ENCODE data around the gene PTPRN2. TPM values are rescaled to one million over a fixed set of nuclear protein-coding genes. Genes with fewer than 3 reads are reported as not detected.

PTPRN2 gene
- total and polyA plus RNA-seq, 2 donors (not counting 3 experiments of a cell fraction or from before 2014, with no cell fraction given): 0.62 to 0.88 TPM

DNA sequence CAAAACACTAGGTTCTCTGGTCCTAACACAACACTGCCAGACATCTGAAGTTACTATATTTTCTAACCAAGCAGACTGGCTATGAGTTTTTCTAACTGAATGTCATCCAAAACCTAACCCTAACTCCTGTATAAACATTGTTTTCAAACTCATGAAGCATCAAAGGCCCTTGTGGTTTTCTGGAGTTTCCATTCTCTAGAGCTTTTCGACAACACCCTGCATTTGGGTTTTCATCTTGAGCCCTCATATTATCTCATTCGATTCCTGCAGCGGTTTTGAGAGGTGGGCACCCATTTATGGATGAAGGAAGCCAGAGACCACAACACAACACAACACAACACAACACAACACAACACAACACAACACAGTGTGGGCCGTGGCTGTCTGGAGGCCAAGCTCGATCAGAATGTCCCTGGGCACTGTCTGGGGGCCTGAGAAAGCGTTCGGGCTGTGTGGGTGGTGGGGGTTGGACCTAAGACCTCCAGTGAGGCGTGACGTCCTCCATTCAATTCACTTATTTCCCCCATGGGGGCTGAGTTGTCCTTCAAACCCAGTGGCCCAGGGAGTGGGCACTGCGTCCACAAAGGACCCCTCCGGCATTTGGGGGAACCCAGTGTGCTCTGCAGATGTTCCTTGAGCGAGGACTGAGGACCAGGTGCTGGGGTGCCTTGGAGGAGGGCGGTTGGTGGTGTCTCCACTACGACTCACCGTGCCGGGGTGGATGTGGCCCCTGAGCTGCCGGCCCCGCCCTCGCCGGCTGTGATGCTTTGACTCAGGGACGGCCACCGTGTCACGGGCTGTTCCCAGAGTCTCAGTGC is 760.4 kb downstream of the PTPRN2 start:
- H2AFZ ChIP-seq (ENCODE audit: low read depth, low read length): no peak overlapping the region
- BruUV-seq (replicated peaks): no TSS peak
- no peaks in the 10 kb centered on the region for H3K79me2 ChIP-seq (ENCODE audit: control insufficient read depth, insufficient read depth, low read length)
- ChIA-PET CTCF (no interaction called here), POLR2A (no interaction called here)
- no peak overlapping the region for H3K4me2 ChIP-seq (ENCODE audit: insufficient read depth, low read length)
- TF ChIP-seq MYC (IDR thresholded peaks at IDR 0.05; ENCODE audit: low read depth, low read length): no peak
- no peak for TF ChIP-seq EZH2 (IDR thresholded peaks at IDR 0.05; ENCODE audit: borderline replicate concordance, low read depth, low read length, severe bottlenecking)
- no peak for TF ChIP-seq FOS (IDR thresholded peaks at IDR 0.05; ENCODE audit: borderline replicate concordance, insufficient read depth, low read length)
- no peak for TF ChIP-seq POLR2AphosphoS5 (IDR thresholded peaks at IDR 0.05; ENCODE audit: insufficient read depth, low read depth, low read length)
- no peak for TF ChIP-seq GATA2 (IDR thresholded peaks at IDR 0.05; ENCODE audit: insufficient read depth, insufficient read length, low read depth, low read length)
- TF ChIP-seq, protein P1, sequence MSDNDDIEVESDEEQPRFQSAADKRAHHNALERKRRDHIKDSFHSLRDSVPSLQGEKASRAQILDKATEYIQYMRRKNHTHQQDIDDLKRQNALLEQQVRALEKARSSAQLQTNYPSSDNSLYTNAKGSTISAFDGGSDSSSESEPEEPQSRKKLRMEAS (IDR thresholded peaks at IDR 0.05; ENCODE audit: insufficient read depth, insufficient read length): no peak
- TF ChIP-seq, protein P2, sequence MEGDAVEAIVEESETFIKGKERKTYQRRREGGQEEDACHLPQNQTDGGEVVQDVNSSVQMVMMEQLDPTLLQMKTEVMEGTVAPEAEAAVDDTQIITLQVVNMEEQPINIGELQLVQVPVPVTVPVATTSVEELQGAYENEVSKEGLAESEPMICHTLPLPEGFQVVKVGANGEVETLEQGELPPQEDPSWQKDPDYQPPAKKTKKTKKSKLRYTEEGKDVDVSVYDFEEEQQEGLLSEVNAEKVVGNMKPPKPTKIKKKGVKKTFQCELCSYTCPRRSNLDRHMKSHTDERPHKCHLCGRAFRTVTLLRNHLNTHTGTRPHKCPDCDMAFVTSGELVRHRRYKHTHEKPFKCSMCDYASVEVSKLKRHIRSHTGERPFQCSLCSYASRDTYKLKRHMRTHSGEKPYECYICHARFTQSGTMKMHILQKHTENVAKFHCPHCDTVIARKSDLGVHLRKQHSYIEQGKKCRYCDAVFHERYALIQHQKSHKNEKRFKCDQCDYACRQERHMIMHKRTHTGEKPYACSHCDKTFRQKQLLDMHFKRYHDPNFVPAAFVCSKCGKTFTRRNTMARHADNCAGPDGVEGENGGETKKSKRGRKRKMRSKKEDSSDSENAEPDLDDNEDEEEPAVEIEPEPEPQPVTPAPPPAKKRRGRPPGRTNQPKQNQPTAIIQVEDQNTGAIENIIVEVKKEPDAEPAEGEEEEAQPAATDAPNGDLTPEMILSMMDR (IDR thresholded peaks at IDR 0.05; ENCODE audit: extremely low read depth in 1 of 2, insufficient read depth in 1 of 2, low read depth in 1 of 2, low read length in 2 of 2): no peak
- TF ChIP-seq JUN (IDR thresholded peaks at IDR 0.05; ENCODE audit: borderline replicate concordance, insufficient read depth, insufficient read length, low read depth): no peak
- no peak for TF ChIP-seq POLR2A (IDR thresholded peaks at IDR 0.05; ENCODE audit: low read depth, low read length)
- no peak overlapping the region for H3K27ac ChIP-seq (ENCODE audit: insufficient read depth, low read depth, low read length)
- intact Hi-C loops (cut with micrococcal nuclease): no loop called here
- peaks cover 9% of the 10 kb centered on the region for H3K9me3 ChIP-seq (replicated peaks; ENCODE audit: control insufficient read depth, insufficient read depth, low read length)
- no peak overlapping the region for H3K4me3 ChIP-seq (replicated peaks in 1 of 3; ENCODE audit: insufficient read depth in 1 of 3, low read depth in 1 of 3, low read length in 3 of 3)
- no peaks in the 10 kb centered on the region for H4K20me1 ChIP-seq (replicated peaks; ENCODE audit: control insufficient read depth, extremely low read depth, insufficient read depth, low read length)
- FAIRE-seq (no peak), DNase-seq (ENCODE audit: low read depth, low spot score) (no peak)
- no peaks in the 10 kb centered on the region for H3K9me1 ChIP-seq (replicated peaks; ENCODE audit: control insufficient read depth, extremely low read depth, insufficient read depth, low read length)
- H3K9ac ChIP-seq (replicated peaks; ENCODE audit: extremely low read depth, insufficient read depth, low read length): no peak overlapping the region
- dilution Hi-C loops (cut with MboI; ENCODE audit: extremely low pct_ligation_motif_present, low sequenced_read_pairs): no loop called here
- no peaks in the 10 kb centered on the region for H3K27me3 ChIP-seq (ENCODE audit: control insufficient read depth in 2 of 2, insufficient read depth in 2 of 2, low read length in 2 of 2)
- no peaks in the 10 kb centered on the region for H3K36me3 ChIP-seq (ENCODE audit: control insufficient read depth in 2 of 2, extremely low read depth in 1 of 2, insufficient read depth in 2 of 2, low read length in 2 of 2)
- H3K4me1 ChIP-seq (ENCODE audit: control insufficient read depth, extremely low read depth, insufficient read depth, low read length): no peaks in the 10 kb centered on the region

All from endothelial cell of umbilical vein (primary cell).